ENCODE results near the gene CHP2. TPM values are rescaled to one million over a fixed set of nuclear protein-coding genes. Genes with fewer than 3 reads are reported as not detected.

CHP2 gene
- total RNA-seq, 2 experiments from 2014 or later: not detected

DNA sequence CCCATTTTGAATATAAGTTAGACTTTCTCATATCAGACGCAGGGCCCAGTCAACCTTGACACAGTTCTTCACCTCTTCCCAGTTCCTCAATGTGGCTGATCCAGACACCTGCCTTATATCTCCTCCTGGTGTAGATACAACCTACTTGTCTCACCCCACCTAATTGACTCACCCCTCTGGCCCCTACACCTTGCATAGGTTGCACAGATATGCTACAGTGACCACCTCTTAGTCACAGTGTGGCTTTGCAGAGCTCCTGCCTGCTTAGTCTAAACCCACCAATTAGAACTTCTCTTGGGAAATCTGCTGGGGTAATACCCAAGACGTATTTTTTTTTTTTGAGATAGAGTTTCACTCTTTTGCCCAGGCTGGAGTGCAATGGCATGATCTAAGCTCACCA, 16.8 kb downstream of the CHP2 start:
- Mint-ChIP-seq H3K27ac (no peak overlapping the region), H3K27me3 (peaks cover 6% of the 10 kb centered on the region), H3K36me3 (ENCODE audit: low read depth) (no peaks in the 10 kb centered on the region), H3K4me3 (no peak overlapping the region), H3K9me3 (no peaks in the 10 kb centered on the region), H3K4me1 (ENCODE audit: low read depth) (no peaks in the 10 kb centered on the region)
- peaks cover 0 to 4% of the 10 kb centered on the region in 2 experiments for H3K27me3 ChIP-seq (ENCODE audit: control insufficient read depth in 1 of 2, insufficient read depth in 2 of 2, low read length in 2 of 2)
- H3K36me3 ChIP-seq (ENCODE audit: insufficient read depth, low read length): no peaks in the 10 kb centered on the region
- no peak overlapping the region for H3K4me3 ChIP-seq (ENCODE audit: low read length)
- DNase-seq: no peak
- no peak for TF ChIP-seq CTCF (IDR thresholded peaks at IDR 0.05)
- H3K27ac ChIP-seq (ENCODE audit: low read depth in 1 of 2, low read length in 2 of 2): no peak overlapping the region
- CTCF ChIA-PET: no interaction called here
- no peaks in the 10 kb centered on the region for H3K9me3 ChIP-seq (ENCODE audit: control insufficient read depth in 1 of 2, insufficient read depth in 1 of 2, low read length in 2 of 2)
- intact Hi-C loops (cut with DNase I, micrococcal nuclease): no loop called here
- POLR2A ChIA-PET: no interaction called here
- ATAC-seq (ENCODE audit: poor library complexity): no peak
- H3K4me1 ChIP-seq (ENCODE audit: insufficient read depth, low read length): no peaks in the 10 kb centered on the region

- TF ChIP-seq CTCF (IDR thresholded peaks at IDR 0.05): no peak
- no peaks in the 10 kb centered on the region for H3K4me1 ChIP-seq (ENCODE audit: insufficient read depth, low read length)
- peaks cover 0 to 4% of the 10 kb centered on the region in 2 experiments for H3K27me3 ChIP-seq (ENCODE audit: control insufficient read depth in 1 of 2, insufficient read depth in 2 of 2, low read length in 2 of 2)
- H3K9me3 Mint-ChIP-seq: no peaks in the 10 kb centered on the region
- H3K27me3 Mint-ChIP-seq: peaks cover 6% of the 10 kb centered on the region
- H3K36me3 Mint-ChIP-seq (ENCODE audit: low read depth): no peaks in the 10 kb centered on the region
- H3K36me3 ChIP-seq (ENCODE audit: insufficient read depth, low read length): no peaks in the 10 kb centered on the region
- ChIA-PET POLR2A (no interaction called here), CTCF (no interaction called here)
- DNase-seq (no peak), ATAC-seq (ENCODE audit: poor library complexity) (no peak)
- H3K9me3 ChIP-seq (ENCODE audit: control insufficient read depth in 1 of 2, insufficient read depth in 1 of 2, low read length in 2 of 2): no peaks in the 10 kb centered on the region
- no peak overlapping the region for H3K4me3 Mint-ChIP-seq
- H3K27ac Mint-ChIP-seq: no peak overlapping the region
- no peak overlapping the region for H3K27ac ChIP-seq (ENCODE audit: low read depth in 1 of 2, low read length in 2 of 2)
- intact Hi-C loops (cut with DNase I, micrococcal nuclease): no loop called here
- no peaks in the 10 kb centered on the region for H3K4me1 Mint-ChIP-seq (ENCODE audit: low read depth)
- no peak overlapping the region for H3K4me3 ChIP-seq (ENCODE audit: low read length)
Measured at GRCh38 chr16:23773339-23773738, 18.5 kb downstream of the CHP2 start.

DNA sequence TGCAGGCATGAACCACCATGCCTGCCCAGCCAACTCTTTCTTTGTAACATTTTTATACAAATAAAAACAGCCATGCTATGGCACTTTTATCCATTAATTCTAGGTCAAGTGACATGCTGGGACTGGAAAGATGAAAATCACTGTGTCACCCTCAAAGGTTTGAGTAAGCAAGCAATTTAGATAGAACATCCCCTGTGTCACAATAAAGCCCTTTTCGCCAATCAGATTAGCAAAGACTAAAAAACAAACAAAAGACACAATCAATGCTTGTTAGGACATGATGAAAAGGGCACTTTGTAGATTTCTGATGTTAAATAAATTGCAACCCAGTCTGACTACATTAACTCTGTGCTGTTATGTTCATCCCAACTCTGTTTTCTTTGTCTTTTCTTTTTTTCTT, 26.4 kb downstream of the CHP2 start:
- DNase-seq (no peak), ATAC-seq (ENCODE audit: poor library complexity) (no peak)
- H3K36me3 Mint-ChIP-seq (ENCODE audit: low read depth): no peaks in the 10 kb centered on the region
- no peaks in the 10 kb centered on the region for H3K9me3 ChIP-seq (ENCODE audit: control insufficient read depth in 1 of 2, insufficient read depth in 1 of 2, low read length in 2 of 2)
- POLR2A ChIA-PET: no interaction called here
- H3K27me3 Mint-ChIP-seq: peaks cover 38% of the 10 kb centered on the region
- H3K27ac ChIP-seq (ENCODE audit: low read depth in 1 of 2, low read length in 2 of 2): no peak overlapping the region
- no peaks in the 10 kb centered on the region for H3K4me1 ChIP-seq (ENCODE audit: insufficient read depth, low read length)
- H3K27ac Mint-ChIP-seq: no peak overlapping the region
- no peak for TF ChIP-seq CTCF (IDR thresholded peaks at IDR 0.05)
- intact Hi-C loops (cut with DNase I, micrococcal nuclease): no loop called here
- no peak overlapping the region for H3K4me3 Mint-ChIP-seq
- H3K9me3 Mint-ChIP-seq: no peaks in the 10 kb centered on the region
- peaks cover 4 to 8% of the 10 kb centered on the region in 2 experiments for H3K27me3 ChIP-seq (ENCODE audit: control insufficient read depth in 1 of 2, insufficient read depth in 2 of 2, low read length in 2 of 2)
- CTCF ChIA-PET: no interaction called here
- no peaks in the 10 kb centered on the region for H3K36me3 ChIP-seq (ENCODE audit: insufficient read depth, low read length)
- no peak overlapping the region for H3K4me3 ChIP-seq (ENCODE audit: low read length)
- H3K4me1 Mint-ChIP-seq (ENCODE audit: low read depth): no peaks in the 10 kb centered on the region

All from CD4-positive, alpha-beta T cell (primary cell).